AG08396 (cell line): ENCODE results near the gene BBLN.

Experiments used
- DNase-seq: peaks from one replicate; pipeline ENCODE4 v3.0.0; 2012; ENCODE audit warnings: low spot score, mixed read lengths

The BBLN gene

DNA sequence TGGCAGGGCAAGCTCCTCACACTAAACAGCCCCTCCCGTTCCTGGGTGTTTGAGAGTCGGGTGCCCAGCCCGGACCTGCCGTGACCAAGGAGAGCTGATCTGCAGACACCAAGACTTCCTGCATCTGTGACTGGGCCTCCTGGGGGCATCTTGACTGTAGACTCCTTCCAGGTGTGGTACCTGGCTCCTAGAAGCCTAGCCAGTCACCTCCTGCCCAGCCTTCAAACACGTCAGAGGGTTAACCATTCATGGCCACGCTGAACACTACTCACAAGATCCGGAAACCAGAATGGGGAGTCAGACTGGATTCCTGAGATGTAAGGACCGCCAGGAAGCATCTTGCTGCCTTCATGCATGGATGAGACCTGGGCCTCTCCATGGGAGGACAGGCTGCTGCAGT lies 14.5 kb upstream of the BBLN start:
- DNase-seq: no peak

DNA sequence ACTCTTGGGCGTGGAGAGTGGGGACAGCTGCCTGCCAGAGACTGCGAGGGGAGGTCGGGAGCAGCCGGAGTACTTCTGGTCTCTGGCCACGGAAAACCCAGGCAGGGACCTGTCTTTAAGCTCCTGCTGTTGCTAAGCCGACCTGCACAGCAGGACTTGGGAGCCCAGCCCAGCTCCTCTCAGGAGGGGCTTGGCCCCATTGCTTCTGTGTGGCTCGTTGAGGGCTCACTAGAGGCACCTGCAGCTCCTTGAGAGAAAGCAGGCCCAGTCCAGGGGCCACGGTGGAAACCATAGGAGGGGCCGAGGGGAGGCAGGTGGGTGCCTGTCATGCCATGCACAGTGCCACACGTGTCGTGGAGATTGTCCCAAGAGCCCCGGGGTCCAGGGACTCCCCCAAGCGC lies 14.1 kb upstream of the BBLN start:
- no peak for DNase-seq

DNA sequence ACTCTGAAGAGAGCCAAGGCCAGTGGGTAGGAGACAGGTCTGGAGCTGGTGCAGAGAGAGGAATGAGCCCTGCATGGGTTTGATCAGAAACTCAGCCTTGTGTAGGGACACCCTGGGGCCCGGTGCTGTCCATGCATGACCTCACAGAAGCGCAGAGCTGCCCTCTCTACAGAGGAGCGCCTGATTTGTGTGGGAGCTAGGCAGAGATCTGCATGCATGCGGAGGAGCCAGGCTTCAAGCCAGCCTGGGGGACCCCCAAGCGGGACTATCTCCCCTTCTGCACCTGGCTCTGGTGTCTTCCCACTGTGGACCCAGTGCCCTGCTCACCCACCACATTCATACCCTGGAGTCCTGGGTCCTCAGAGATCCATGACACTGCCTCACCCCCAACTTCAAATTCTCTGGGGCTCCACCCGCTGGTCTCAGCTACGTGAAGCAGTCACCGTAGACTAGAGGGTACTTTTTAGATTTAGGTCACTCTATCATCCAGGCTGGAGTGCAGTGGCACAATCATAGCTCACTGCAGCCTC lies 13.4 kb upstream of the BBLN start:
- DNase-seq: no peak

DNA sequence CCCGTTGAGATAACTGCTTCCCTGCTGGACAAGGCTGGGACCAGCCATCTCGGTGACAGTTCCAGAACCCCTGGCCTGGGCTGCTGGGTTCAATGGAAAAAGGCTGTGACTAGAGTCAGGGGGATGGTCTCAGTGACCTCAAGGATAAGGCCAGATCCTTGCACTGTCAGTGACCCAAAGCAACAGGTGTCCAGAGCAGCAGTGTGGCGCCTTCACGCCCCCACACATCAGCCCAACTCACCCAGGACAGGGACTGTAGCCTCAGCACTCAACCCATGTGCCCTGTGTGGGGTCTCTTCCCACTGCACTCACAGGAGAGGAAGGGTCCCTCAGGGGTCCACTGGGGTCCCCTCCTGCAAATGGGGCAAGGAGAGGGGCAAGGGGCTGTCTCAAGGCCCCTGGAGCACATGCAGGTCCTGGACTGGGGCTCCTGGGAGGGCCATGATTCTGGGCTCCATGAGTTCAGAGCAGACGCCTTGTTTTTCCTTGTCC lies 11.5 kb upstream of the BBLN start:
- no peak for DNase-seq

DNA sequence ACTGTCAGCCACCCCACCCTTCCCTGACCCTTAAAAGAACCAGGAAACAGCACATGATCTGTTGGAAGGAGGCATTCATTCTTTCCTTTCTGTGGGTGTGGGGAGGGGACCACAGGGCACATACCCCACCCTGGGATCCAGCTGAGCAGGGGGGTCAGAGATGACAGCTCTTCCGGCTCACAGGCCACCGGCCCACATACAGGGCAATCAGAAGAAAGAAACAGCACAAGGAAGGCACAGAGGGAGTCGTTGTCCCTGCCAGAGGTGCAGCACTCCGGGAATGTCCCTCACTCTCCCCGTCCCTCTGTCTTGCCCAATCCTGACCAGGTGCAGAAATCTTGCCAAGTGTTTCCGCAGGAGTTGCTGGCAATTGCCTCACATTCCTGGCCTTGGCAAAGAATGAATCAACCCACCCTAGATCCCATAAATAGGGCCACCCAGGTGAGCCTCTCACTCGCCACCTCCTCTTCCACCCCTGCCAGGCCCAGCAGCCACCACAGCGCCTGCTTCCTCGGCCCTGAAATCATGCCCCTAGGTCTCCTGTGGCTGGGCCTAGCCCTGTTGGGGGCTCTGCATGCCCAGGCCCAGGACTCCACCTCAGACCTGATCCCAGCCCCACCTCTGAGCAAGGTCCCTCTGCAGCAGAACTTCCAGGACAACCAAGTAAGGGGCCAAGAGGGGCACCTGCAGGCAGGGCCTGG lies 10.9 kb upstream of the BBLN start, which contains the start of gene LCN2:
Gene LCN2 (plus strand): TSS at position 453 of the 701 bp plus-strand sequence. CDS start 73 bp downstream, at position 526.
- no peak for DNase-seq

DNA sequence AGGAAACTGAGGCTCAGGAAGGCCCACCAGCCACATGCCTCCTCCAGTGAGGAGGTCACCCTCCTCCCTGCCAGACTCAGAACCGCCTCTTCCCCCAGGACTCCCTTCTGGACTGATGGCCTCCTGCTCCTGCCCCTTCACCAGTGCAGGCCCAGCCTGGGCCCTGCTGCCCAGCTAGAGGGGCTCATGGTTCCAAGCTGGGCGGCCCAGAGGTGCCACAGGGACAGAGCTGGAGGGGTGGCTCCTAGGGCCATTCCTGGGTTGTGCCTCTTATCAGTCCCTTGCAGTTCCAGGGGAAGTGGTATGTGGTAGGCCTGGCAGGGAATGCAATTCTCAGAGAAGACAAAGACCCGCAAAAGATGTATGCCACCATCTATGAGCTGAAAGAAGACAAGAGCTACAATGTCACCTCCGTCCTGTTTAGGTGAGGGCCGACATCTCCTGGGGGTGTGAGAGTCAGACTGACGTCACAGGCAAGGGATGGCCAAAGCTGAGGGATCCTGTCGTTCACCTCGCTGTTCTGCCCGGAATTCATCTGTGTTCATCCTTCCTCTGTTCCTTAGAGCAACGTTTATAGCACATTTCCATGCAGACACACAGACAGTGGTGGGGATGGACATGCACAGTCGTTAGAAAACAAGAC lies 10.0 kb upstream of the BBLN start:
- no peak for DNase-seq

DNA sequence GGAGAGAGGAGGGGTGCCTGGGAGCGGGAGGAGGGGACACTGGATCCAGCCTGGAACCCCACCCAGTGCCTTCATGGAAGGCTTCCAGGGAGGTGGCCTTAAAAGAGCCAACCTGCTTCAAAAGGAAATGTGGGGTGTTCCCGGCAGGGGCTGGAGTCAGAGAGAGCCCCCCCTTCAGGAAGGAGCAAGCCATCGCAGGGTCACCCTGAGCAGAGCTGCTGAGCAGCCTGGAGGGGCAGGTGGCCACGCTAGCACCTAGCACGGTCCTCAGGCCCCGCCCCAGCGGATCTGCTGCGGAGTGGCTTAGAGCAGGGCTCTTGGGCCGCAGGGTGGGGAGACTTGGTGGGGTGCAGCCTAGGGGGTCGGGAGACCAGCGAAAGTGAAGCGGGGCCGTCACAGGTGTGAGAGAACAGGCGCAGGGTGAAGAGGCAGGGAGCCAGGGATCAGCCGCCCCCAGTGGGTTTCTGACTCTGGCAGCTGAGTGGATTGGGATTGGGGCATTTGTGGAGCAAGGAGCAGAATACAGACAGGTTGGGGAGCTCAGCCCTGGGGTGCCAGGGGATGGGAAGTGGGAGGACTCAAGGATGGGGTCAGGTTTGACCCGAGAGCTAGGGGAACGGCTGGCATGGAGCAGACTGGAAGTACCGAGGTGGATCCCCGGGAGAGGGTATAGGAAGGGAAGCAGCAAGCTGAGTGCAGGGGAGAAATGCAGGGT lies 9.3 kb upstream of the BBLN start:
- DNase-seq: no peak

DNA sequence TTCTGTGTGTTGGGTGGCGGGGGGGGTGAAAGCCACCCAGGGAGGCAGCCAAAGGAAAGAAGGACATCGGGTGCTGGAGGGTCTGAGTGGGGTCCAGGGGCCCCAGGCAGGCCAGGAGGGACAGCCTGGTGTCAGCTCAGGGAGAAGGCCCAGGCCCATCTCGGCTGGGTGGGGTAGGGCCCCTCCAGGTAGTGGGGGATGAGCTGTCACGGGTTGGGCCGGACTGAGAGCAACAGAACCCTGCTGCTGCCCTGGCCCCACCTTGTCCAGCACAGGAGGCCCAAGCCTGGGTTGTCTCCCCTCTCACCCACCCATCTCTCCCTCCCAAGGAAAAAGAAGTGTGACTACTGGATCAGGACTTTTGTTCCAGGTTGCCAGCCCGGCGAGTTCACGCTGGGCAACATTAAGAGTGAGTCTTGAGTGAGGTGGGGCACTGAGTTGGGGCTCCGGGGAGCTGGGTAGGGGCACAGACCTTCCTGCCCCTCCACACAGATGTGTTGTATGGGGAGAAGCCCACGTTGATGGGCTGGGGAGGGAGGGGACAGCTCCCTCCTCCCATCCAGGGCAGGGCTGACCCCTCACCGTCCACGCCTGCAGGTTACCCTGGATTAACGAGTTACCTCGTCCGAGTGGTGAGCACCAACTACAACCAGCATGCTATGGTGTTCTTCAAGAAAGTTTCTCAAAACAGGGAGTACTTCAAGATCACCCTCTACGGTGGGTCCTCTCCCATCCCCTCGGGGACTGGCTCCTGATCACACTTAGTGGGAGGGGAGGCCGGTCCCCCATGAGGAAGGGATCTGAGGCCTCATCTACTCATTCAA lies 8.5 kb upstream of the BBLN start:
- no peak for DNase-seq

DNA sequence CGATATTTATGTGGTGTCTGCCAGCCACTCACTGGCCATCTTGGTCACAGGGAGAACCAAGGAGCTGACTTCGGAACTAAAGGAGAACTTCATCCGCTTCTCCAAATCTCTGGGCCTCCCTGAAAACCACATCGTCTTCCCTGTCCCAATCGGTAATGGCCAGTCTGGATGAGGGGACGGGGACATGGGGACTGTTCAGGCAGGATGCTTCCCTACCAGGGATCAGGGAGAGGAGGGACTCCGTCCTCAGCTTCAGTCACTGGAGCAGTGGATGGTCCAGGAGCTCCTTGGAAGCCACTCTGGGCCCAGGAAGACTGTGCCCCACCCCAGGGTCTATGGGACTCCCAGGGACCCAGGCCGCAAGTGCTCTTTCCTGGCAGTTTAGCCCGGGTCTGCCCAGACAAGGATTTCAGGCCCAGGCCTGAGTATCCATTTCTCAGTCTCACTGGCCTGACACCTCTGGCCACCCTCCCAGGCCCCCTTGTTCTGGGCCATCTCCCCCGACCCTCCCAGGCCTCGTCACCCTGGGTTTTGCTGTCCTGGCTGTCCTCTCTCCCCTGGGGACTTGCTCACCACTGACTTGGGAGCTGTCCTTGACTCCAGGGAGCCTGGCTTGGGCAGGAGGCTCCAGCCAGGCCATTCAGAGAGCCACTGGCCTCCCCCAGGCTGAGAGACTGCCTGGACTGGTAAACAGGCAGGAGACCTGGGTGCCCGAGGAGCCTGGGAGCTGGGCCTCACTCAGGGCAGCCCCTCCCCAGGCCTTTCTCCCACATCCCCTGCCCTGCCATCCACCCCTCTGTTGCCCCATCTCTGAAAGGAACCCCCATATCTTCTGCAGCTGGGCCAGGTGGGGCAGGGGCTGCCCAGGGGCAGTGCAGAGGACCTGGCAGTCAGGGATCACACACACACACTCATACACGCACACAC lies 7.7 kb upstream of the BBLN start:
- DNase-seq: no peak

DNA sequence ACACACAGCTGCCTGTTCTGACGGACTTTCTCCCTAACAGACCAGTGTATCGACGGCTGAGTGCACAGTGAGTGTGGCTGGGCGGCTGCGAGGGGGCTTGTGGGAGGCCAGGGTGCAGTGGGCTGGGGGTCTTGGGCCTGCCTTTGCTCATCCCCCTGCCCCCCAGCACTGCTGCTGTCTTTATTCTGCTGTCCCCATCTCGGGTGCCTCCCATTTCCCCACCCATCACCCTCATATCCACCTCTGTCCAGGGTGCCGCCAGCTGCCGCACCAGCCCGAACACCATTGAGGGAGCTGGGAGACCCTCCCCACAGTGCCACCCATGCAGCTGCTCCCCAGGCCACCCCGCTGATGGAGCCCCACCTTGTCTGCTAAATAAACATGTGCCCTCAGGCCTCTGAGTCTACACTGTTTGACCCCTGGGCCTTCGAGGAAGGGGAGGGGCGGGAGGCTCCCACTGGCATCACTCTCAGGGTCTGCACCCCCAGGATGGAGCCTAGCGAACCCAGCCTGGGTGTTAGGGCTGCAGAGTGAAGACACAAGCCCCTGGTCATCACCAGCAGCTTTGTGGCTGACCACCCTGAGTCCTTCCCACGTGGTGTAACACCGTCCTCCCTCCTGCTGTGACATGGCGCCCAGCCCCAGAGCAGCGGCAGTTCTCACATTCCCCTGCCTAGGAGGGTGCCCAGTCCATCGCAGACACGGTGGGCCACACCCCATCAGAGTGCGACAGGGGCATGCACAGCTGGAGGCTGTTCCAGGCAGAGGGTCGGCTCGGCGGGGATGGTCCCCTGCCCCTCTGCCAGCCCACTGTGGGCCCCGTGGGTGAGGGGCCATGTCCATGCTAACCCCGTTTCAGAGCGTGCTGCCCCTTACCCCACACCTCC lies 6.8 kb upstream of the BBLN start:
- no peak for DNase-seq

DNA sequence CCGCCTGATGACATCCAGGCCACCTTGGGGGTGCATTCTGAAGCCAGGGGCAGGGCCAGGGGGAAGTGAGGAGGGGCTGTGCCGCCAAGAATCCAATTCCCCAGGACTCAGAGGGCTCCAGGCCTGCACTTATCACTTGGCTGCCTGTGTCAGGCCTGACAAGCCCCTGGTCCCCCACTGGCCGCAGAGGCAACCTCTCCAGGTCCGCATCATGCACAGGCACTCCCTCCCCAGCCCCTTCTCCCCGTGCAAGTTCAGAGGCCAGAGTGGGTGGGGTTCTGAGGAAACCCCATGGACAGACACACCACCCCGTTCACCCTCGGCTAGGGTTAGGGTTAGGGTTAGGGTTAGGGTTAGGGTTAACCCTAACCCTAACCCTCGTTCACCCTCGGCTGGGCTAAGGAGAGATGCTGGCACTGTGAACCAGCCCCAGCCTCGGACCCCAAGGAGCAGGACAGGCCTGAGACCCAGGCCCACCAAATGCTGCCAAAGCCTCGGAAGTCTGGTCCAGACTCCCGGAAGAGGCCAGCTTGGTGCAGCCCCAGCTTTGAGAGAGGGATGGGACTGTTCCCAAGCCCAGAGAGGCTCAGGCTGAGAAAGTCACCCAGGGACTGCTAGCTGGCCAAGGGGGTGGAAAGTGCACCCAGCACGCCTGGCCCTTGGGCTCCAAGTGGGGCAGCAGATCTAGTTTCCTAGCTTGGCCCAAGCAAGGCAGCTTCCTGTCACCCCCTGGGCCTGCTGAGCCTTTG lies 5.9 kb upstream of the BBLN start:
- DNase-seq: no peak

DNA sequence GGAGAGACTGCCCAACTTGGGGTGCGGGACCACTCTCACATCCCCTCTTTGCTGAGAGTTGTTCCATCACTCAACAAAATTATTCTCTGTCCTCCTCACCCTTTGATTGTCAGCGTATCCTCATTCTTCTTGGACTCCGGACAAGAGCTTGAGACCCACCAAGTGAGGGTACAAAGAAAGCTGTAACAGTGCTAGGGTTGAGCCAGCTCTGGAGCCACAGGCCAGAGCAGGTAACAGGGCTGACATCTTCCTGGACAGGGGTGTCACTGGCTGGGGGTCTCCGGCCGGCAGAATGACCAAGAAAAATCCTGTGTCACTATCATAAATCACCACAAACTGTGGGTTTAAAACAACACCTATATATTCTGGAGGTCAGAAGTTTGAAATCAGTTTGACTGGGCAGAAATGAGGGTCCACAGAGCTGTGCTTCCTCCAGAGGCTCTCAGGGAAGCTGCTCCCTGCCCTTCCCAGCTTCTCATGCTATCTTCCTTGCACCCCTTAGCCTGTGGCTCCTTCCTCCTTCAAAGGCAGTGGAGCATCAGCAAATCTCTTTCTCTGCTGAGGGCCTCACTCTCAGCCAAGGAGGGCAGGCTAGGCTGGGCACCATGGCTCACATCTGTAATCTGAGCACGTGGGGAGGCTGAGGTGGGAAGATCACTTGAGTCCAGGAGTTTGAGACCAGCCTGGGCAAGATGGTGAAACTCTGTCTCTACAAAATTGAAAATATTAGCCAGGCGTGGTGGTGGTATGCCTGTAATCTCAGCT lies 4.1 kb upstream of the BBLN start:
- DNase-seq: no peak

DNA sequence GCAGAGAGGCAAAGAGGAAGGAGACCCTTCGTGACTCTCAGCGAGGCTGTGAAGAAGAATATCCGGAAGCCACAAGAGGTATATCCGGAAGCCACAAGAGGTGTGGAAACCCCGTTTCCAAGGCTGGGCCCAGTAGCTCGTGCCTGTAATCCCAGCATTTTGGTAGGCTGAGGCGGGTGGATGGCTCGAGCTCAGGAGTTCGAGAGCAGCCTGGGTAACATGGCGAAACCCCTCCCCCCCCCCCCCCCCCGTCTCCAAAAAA lies 612 bp upstream of the BBLN start:
- DNase-seq: no peak

DNA sequence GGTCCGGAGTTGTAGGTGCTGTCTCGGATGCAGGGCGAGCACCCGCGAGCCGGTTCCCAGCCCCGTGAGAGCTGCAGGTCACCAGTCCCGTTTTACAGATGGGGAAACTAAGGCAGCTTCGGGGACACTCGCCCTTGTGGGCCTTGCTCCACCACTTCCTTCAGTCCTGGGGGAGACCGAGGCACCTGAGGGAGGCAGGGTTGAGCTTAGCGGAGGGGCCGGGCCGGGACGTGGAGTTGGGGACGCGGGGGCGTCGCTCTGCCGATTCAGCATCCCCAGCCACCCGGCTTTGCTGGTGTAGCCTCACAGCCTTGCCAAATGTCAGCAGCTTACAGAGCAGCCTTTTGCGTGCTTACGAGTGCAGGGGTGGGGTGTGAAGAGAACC lies 530 bp downstream of the BBLN start:
- peak; percentile 56 for DNase-seq

DNA sequence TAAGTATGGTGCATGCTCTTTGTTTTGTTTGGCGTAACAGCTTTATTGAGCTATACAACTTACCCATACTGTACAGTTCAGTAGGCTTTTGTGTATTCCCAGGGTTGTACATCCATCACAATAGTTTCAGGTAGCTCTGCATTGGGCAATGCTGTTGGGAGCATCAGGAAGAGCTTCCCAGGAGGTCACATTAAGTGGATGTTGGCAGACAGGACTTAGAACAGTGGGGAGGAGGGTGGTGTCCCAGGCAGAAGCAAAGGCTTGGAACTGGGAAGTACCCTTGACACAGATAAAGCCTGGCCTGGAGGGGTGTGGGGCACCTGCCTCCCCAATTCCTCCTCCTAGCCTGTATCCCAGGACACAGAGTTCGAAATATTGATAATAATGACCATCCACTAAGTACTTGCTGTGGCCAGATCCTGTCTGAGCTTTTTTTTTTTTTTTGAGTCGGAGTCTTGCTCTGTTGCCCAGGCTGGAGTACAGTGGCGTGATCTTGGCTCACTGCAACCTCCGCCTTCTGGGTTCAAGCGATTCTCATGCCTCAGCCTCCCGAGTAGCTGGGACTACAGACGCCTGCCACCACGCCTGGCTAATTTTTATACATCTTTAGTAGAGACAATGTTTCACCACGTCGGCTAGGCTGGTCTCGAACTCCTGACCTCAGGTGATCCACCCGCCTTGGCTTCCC lies 1.3 kb downstream of the BBLN start:
- no peak for DNase-seq

DNA sequence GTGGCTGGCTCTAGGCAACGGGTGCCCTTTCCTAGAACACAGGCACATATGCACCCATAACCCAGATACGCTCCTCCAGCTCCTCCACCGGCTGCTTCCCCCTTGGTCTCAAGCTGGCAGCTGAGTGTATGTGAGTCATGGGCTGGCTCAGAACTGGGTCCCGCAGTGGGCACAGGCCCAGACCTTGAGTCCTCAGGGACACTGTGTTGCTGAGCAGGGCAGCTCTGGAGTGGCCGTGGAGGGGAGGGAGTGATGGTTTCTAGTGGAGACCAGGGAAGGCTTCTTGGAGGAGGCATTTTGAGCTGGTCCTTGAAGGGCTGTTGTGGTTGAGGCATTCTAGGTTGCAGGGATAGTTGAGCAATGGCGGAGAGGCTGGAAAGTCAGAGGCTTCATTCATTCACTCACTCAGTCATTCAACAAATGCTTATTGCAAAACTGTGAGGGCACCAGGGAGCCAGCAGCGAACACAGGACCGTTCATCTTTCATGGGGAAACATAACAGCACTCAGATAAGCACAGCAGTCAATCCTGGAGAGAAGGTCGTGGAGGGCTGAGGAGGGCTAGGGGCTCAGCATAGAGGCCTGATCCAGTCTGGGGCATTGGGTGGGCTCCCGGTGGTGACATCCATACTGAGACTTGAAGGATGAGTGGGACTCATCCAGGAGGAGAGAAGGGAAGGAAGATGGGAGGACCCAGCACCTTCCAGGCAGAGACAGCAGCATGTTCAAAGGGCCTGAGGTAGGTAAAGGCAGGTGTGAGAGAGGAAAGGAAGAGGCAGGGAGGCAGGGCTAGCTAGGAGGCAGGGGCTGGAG lies 2.4 kb downstream of the BBLN start:
- peak; percentile 50 for DNase-seq

DNA sequence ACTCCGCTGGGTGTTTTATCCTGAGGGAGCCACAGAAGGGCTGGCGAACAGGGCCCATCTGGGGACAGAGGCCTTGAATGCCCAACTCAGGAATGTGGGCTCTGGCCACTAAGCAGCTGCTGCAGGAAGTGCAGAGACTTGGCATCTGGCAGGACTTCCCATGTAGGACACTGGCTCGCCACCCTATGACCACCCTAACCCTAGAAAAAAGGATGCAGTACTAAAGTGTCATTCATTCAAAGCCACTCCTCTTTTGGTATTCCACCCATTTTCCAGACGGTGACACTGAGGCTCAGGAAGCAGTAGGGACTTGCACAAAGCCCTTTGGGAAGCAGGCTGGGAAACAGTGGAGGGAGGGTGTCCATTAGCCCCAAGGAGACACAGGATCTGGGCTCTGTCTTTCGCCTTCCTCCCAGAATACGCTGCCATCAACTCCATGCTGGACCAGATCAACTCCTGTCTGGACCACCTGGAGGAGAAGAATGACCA lies 3.0 kb downstream of the BBLN start:
- no peak for DNase-seq
